B cell (primary cell): ENCODE measurements around the gene FBF1. TPM values are rescaled to one million over a fixed set of nuclear protein-coding genes. Genes with fewer than 3 reads are reported as not detected.

Experiments used
- ATAC-seq: fragments of 200-7000 bp; cut with Tn5 transposase; one replicate; pipeline ENCODE4 v1.10.0; 2021; ENCODE audit warnings: low read depth, mild to moderate bottlenecking, moderate number of reproducible peaks, moderate library complexity
- CTCF ChIA-PET: fragments of 350-600 bp; sonication (Branson Sonifier 250); formaldehyde crosslinking; loops from one replicate; lab custom pipeline; 2021; ENCODE audit warnings: antibody characterized with exemption, inconsistent platforms; lab: Charles Lee
- POLR2A ChIA-PET: fragments of 350-600 bp; sonication (Branson Sonifier 250); formaldehyde crosslinking; loops from one replicate; lab custom pipeline; 2021; ENCODE audit warnings: antibody characterized with exemption; lab: Charles Lee
- DNase-seq: peaks from one replicate; pipeline ENCODE4 v3.0.0; 2013
- H2AFZ ChIP-seq: 2 replicates; pipeline ENCODE4 v1.6.1; 2012; ENCODE audit warnings: mild to moderate bottlenecking, low read depth, low read length; ENCODE audit not compliant: insufficient read depth, poor library complexity, severe bottlenecking
- H3K27ac ChIP-seq, 2 donors: 1 replicate in 1 of 2; 2 replicates in 1 of 2; pipeline ENCODE4 v1.5.1; 2012 to 2013; ENCODE audit warnings: low read length in 2 of 2, mild to moderate bottlenecking in 2 of 2, moderate library complexity in 1 of 2
- H3K27me3 ChIP-seq, 4 experiments: fragments of 200-600 bp in 1 of 4; sonication (generic) in 1 of 4; replicated peaks in 1 of 4; 1 replicate in 2 of 4; 2 replicates in 2 of 4; pipeline versions ENCODE4 v1.6.1 to v1.7.0; 2013 to 2016; ENCODE audit warnings: low read length in 3 of 4, mild to moderate bottlenecking in 2 of 4, mixed read lengths in 1 of 4, moderate library complexity in 1 of 4; ENCODE audit not compliant: insufficient read depth in 4 of 4, control insufficient read depth in 3 of 4; ENCODE audit errors: control extremely low read depth in 1 of 4
- H3K36me3 ChIP-seq, 2 experiments: replicated peaks in 1 of 2; 1 replicate in 1 of 2; 2 replicates in 1 of 2; pipeline versions ENCODE4 v1.6.1 to v1.7.1; 2013; ENCODE audit warnings: low read length in 1 of 2; ENCODE audit not compliant: insufficient read depth in 2 of 2, control insufficient read depth in 1 of 2; ENCODE audit errors: control extremely low read depth in 1 of 2, extremely low read depth in 1 of 2
- H3K4me1 ChIP-seq, 2 donors: fragments of 200-600 bp in 1 of 2; sonication (generic) in 1 of 2; 1 replicate in 1 of 2; 2 replicates in 1 of 2; pipeline versions ENCODE4 v1.5.1 to v1.6.1; 2013 to 2017; ENCODE audit warnings: low read length in 2 of 2; ENCODE audit not compliant: control insufficient read depth in 2 of 2, insufficient read depth in 2 of 2
- H3K4me2 ChIP-seq: replicated peaks from 2 replicates; pipeline ENCODE3; 2012; ENCODE audit warnings: mild to moderate bottlenecking, low read depth, low read length; ENCODE audit not compliant: poor library complexity, severe bottlenecking
- H3K4me3 ChIP-seq, 5 experiments: fragments of 200-600 bp in 1 of 5; sonication (generic) in 1 of 5; 1 replicate in 3 of 5; 2 replicates in 2 of 5; pipeline versions ENCODE4 v1.5.1 to v1.7.0; 2011 to 2016; ENCODE audit warnings: low read length in 4 of 5, mild to moderate bottlenecking in 4 of 5, low read depth in 2 of 5, control low read depth in 1 of 5, moderate library complexity in 1 of 5; ENCODE audit not compliant: insufficient read depth in 1 of 5; ENCODE audit errors: control extremely low read depth in 1 of 5, extremely low read depth in 1 of 5
- H3K79me2 ChIP-seq: fragments of 200-600 bp; sonication (generic); one replicate; pipeline ENCODE4 v1.6.0; 2016; ENCODE audit warnings: low read length; ENCODE audit not compliant: control insufficient read depth, insufficient read depth
- H3K9ac ChIP-seq: fragments of 200-600 bp; sonication (generic); 2 replicates; pipeline ENCODE4 v1.6.1; 2017; ENCODE audit warnings: mild to moderate bottlenecking, low read length, moderate library complexity
- H3K9me3 ChIP-seq, 3 donors: one replicate each; pipeline versions ENCODE4 v1.6.1 to v1.7.1; 2013; ENCODE audit warnings: low read length in 2 of 3; ENCODE audit not compliant: control insufficient read depth in 2 of 3, insufficient read depth in 1 of 3; ENCODE audit errors: control extremely low read depth in 1 of 3
- H4K20me1 ChIP-seq: 2 replicates; pipeline ENCODE4 v1.6.0; 2012; ENCODE audit warnings: mild to moderate bottlenecking, low read length; ENCODE audit not compliant: insufficient read depth, control insufficient read depth, poor library complexity, severe bottlenecking
- H3K27ac Mint-ChIP-seq: one replicate; pipeline ENCODE4 v1.8.0; 2021; ENCODE audit warnings: mixed read lengths
- H3K27me3 Mint-ChIP-seq: one replicate; pipeline ENCODE4 v1.8.0; 2021; ENCODE audit warnings: mixed read lengths
- H3K4me1 Mint-ChIP-seq: one replicate; pipeline ENCODE4 v1.8.0; 2021; ENCODE audit warnings: mixed read lengths
- H3K4me3 Mint-ChIP-seq: one replicate; pipeline ENCODE4 v1.8.0; 2021; ENCODE audit warnings: mixed read lengths
- H3K9me3 Mint-ChIP-seq: one replicate; pipeline ENCODE4 v1.8.0; 2022; ENCODE audit warnings: mixed read lengths; ENCODE audit not compliant: insufficient read depth
- WGBS: methylation state at CpG from one replicate; pipeline ENCODE4 v1.1.5; 2013; ENCODE audit warnings: missing lambda C conversion rate; ENCODE audit not compliant: insufficient coverage; 5-methylcytosine and 5-hydroxymethylcytosine counted together
- intact Hi-C: fragments of 100-400 bp; cut with micrococcal nuclease; formaldehyde crosslinking; loops from one replicate; pipeline ENCODE4 v1.10.0; 2022
- polyA plus RNA-seq: library from polyadenylated mRNA; depleted of rRNA; stranded (reverse); fragments of >200 nt; gene quantifications from 2 replicates; pipeline ENCODE4 v1.2.3, GENCODE V29; 2012
- total RNA-seq, 2 donors: library from RNA; stranded (reverse); fragments of 120-200 nt in 1 of 2; gene quantifications; 1 replicate in 1 of 2; 2 replicates in 1 of 2; pipeline versions ENCODE4 v1.2.3 to v1.2.4, GENCODE V29; 2013 to 2022
- TF ChIP-seq, protein P1 (sequence below): fragments of 200-600 bp; IDR thresholded peaks from one replicate; pipeline ENCODE4 v1.8.0; 2022; ENCODE audit warnings: antibody characterized with exemption, mild to moderate bottlenecking

FBF1 gene
- total and polyA plus RNA-seq, 2 donors (not counting 1 experiment from before 2014, with no cell fraction given), result 21.6 to 31.5 TPM

DNA sequence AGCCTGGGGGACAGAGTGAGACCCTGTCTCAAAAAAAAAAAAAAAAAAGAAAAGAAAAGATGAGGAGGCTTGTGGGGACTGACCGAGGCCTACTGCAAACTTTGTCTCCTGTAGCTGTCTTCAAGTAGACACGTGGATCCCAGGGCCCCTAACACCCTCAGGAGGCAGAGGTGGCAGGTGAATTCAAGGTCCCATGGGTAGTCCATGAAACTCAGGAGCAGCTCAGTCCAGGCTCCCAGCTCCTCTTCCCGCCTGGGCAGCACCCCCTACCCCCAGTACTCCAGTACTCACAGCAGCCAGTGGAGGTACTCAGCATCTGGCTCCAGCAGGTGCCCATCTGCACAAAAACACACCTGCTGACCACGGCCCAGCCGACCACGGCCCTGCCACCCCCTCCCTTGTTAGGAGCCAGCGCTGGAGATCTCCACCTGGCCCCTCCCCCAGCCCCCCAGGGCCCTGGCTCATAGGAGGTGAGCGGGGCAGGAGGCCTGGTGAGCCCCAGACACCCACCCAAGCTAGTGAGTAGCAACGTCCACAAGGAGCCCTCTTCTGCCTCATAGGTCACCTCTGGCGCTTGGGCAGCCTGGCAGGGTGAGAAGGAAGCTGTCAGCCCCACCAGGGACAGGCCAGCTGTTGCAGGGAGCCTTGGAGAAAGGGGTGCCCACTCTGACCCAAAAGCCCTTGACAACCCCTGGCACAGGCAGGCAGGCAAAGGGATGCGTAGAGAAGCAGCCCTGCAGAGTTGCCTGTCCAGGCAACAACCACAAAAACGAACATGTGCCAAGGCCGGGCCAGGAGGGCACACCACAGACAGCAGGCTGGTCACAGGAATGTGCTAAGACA, 39.9 kb downstream of the FBF1 start:
- intact Hi-C loops, result loop anchor here (10.0 kb wide), 1 partner anchor 364 kb away; the partner anchor contains the start of gene UBALD2

More for the DNA sequence above, 39.9 kb downstream of the FBF1 start:
- no peaks in the 10 kb centered on the region for H3K9me3 ChIP-seq
- H3K27me3 ChIP-seq, result no peaks in the 10 kb centered on the region
- H3K36me3 ChIP-seq, result peaks cover 0 to 48% of the 10 kb centered on the region in 2 experiments
- H2AFZ ChIP-seq, result no peak overlapping the region
- TF ChIP-seq, protein P1, sequence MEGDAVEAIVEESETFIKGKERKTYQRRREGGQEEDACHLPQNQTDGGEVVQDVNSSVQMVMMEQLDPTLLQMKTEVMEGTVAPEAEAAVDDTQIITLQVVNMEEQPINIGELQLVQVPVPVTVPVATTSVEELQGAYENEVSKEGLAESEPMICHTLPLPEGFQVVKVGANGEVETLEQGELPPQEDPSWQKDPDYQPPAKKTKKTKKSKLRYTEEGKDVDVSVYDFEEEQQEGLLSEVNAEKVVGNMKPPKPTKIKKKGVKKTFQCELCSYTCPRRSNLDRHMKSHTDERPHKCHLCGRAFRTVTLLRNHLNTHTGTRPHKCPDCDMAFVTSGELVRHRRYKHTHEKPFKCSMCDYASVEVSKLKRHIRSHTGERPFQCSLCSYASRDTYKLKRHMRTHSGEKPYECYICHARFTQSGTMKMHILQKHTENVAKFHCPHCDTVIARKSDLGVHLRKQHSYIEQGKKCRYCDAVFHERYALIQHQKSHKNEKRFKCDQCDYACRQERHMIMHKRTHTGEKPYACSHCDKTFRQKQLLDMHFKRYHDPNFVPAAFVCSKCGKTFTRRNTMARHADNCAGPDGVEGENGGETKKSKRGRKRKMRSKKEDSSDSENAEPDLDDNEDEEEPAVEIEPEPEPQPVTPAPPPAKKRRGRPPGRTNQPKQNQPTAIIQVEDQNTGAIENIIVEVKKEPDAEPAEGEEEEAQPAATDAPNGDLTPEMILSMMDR, result no peak
- H3K9ac ChIP-seq, result no peak overlapping the region
- no peak overlapping the region for H3K4me2 ChIP-seq
- no peak for DNase-seq
- WGBS, result 90% methylated on average over 13 of the region's 13 CpGs
- H3K79me2 ChIP-seq, result peaks cover 17% of the 10 kb centered on the region
- no peak overlapping the region for H3K4me3 ChIP-seq
- H3K27ac ChIP-seq, result no peak overlapping the region
- ATAC-seq, result no peak
- POLR2A ChIA-PET, result interaction anchor here (0.6 to 0.7 kb wide), 2 partner anchors 96 to 664 kb away, joined by 3 to 4 read pairs; no protein-coding TSS in a partner anchor
- peaks cover 7 to 23% of the 10 kb centered on the region in 2 donors for H3K4me1 ChIP-seq
- CTCF ChIA-PET, result no interaction called here
- no peak overlapping the region for H3K4me3 Mint-ChIP-seq
- H3K4me1 Mint-ChIP-seq, result peaks cover 15% of the 10 kb centered on the region
- H3K27me3 Mint-ChIP-seq, result no peaks in the 10 kb centered on the region
- peaks cover 14% of the 10 kb centered on the region for H4K20me1 ChIP-seq
- H3K9me3 Mint-ChIP-seq, result no peaks in the 10 kb centered on the region
- no peak overlapping the region for H3K27ac Mint-ChIP-seq
